Ecto neural progenitor cell (in vitro differentiated cells): Measurements from ENCODE around the gene NPW.

Experiments
- DNase-seq: peaks from one replicate; pipeline ENCODE4 v3.0.0-alpha.2; 2018; ENCODE audit warnings: low spot score

The NPW gene

GRCh38 chr16:2036200-2036966, 16.8 kb downstream of the NPW start:
- no peak for DNase-seq

- DNase-seq, result no peak
These were observed 17.5 kb downstream of the NPW start for GRCh38 chr16:2037115-2037514.

- no peak for DNase-seq
These were observed 18.2 kb downstream of the NPW start for GRCh38 chr16:2037647-2038381.

DNA sequence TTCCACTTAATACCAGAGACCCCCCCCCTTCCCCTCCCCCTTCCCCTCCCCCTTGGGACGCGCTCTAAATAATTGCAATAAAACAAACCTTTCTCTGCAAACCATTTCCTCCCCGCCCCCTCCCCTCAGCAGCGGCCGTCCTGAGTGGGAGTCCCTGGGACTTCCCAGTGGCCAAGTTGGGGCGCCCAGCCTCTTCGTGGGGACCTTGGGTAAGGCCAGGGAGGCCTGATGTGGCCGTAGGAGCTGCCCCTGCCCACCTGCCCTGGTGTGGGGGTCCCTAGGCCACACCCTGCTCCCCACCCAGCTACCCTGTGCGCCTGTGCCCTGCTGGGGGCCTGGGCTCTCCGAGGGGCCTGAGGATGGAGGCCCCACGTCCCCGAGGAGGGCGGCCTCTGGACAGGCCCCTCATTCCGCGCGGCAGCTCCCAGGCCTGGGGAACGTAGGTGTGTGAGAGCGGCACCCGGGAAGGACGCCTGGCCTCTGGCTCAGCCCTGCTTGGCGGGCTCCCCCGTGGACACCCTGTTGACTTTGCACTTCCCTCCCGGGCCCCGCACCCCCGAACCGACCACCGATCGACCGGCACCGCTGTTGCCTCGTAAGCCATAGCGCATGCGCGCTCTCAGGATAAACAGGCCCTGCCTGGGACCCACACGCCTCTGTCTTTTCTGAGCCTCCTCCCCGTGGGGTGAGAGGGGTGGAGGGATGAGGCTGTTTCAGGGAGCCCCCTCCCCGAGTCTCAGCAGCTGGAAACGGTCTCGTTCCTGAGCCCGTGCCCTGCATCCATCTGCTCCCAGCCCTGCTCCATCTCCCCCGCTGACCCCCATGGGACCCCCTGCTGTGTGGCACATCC, 19.0 kb downstream of the NPW start:
- no peak for DNase-seq

DNA sequence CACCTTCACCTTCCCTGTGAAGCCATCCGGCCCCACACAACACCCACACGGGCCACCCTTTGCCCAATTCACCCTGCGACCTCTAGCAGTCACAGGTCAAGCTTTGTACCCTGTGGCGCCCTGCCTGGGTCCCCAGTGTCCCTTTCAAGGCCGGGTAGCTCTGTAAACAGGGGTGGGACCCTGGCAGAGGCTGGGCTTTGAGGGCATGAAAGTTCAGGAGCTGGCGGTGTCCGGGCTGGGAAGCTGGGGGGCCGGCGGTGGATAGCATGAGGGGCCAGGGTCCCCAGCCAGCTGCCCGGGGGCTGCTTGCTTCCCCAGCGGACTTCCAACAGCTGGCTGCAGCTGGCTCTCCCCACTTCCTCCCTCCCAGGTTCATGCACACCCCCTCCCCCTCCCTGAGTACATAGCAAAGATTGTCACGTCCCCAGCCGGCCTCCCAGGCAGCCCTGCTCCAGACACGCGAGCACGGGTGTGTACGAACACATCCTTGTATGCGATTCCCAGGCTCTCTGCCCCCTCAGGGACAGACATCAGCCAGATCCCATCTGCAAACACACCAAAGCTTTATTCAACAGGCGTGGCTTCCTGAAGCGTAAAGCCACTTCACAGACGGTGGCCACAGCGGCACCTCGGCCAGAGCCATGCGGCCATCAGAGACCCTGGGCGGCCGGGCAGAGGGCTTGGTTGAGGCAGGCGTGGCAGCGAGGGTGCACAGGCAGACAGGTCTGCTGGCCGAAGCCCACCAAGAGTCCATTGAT, 19.9 kb downstream of the NPW start:
- no peak for DNase-seq

DNA sequence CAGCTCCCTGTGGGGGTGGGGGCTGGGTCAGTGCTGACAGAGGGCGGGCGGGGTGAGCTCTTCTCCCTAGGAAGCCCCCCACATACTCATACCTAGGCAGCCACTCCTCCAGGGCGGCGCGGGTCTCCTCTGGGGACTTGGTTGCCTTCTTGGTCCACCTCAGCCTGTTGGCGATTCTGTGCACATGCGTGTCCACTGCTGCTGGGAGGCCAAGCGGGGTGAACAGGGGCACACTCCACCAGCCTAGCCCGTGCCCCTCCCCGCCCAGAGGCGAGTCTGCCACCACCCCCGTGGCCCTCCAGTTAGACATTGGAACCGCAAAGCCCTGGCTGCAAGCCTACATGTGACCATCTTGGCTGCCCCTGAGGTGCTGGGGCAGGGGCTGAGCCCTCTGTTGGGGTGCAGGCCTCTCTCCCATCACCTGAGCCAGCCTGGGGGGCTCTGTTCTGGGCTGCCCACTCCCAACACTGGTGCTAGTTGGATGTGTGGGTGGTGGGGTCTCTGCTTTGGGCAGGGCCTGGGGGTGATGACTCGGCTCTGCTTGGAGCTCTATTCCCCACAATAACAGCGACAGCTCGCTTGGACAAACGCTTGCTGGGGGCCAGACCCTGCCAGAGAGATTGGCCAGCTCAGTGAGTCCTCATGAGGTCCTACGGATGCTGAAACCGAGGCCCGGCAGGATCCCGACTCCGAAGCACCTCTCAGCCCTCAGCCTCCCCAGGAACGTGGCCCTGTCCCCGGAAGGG, 20.6 kb downstream of the NPW start:
- DNase-seq, result no peak

GRCh38 chr16:2040787-2041522, 21.4 kb downstream of the NPW start:
- DNase-seq, result no peak

DNA sequence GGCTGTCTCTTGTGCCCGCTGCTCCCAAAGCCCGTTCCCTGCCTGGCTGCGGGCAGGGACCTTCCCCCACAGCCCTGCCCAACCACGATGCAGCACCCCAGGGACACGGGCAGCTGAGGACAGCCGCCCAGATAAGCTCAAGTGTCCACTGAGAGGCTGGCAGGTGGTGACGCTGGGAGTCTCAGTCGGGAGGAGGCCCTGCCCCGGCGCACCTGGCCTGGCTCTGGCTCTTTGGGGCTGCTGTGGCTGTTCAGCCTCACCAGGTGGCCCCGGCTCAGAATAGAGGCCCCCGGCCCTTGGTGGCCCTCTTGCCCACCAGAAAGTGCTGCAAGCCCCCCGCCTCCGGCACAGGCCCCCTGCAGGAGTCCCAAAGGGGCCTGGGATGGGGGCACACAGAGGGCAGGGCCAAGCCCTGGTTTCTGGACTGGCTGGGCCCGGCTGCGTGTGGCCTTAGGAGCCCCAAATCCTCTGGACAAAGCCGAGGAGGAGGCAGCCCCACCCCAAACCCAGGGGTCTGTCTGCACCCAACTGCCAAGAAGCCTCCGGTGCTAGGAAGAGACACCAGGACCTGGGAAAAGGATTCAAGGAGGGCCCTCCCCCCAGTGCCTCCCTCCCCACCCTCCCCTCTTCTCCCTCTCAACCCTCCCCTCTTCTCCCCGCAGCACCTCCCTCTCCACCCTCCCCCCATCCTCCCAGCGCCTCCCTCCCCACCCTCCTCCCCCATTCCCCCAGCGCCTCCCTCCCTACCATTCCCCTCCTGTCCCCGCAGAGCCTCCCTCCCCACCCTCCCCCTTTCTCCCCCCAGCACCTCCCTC, 22.8 kb downstream of the NPW start:
- no peak for DNase-seq

- DNase-seq, result no peak
These were observed 23.5 kb downstream of the NPW start for GRCh38 chr16:2042986-2043666.

DNA sequence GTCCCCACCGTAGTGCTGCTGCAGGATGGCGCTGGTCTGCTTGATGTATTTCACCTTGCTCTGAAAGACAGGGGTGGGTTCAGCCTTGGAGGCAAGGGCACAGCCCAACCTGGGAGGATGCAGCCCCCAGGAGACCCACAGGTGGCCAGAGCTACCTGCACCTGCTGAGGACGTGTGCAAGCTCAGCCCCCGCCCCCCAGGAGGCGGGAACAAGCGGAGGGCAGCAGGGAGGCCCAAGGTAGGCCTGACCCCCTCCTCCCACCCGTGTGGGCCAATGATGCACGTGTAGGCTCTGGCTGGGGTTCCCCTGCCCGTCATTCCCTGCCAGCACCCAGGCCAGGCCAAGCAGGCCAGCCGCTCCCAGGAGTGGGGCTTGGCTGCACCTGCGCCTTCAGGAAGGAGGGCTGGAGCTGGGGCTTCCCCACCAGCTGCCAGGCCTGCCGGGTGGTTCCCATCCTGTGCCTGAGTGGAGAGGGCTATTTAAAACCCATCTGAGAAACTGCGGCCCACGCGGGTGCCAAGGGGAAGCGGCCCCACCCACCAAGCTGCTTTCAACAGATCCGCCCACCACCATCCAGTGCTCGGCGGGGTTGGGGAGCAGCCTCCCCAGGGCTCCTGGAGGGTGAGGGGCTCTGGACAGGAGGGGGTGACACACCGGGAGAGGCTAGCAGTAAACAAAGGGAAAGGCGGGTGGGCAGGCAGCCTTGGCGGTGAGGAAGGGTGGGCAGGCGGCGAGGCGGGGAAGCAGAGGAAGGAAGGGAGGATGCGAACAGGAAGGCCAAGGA, 24.3 kb downstream of the NPW start:
- DNase-seq, result no peak

- DNase-seq, result no peak
These were observed 25.0 kb downstream of the NPW start for GRCh38 chr16:2044541-2044940.

DNA sequence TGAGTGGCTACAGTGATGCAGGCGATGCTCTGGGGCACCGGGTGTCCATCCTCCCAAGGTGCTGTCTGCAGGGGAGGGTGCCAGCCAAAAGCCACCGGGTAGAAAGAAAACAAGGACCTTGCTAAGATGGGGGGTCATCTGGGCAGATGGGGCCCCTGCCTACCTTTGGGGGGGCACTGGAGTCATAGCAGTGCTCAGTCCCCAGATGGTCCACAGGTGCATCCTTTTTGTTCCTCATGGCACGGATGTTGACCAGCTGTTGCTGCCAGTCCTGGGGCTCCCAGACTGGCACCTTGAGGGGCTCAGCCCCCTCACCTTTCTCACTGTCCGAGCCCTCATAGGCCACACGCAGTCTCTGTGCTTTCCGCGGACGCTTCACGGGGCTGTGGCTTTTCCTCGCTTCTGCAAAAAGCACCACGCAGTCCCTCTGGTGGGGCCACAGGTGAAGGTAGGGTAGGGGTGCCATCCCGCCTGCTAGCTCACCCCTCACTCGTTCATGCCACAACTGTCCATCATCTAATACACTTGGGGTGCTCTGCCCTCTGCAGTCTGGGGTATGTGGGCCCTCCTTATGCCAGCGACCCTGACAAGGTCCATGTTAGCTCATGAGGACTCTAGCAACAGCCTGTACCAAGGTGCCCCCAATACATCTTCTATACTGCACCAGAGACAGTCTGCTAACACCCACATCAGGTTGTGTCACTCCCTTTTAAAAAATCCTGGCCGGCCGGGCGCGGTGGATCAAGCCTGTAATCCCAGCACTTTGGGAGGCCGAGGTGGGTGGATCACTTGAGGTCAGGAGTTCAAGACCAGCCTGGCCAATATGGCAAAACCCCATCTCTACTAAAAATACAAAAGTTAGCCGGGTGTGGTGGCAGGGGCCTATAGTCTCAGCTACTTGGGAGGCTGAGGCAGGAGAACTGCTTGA, 26.6 kb downstream of the NPW start:
- DNase-seq, result no peak

DNA sequence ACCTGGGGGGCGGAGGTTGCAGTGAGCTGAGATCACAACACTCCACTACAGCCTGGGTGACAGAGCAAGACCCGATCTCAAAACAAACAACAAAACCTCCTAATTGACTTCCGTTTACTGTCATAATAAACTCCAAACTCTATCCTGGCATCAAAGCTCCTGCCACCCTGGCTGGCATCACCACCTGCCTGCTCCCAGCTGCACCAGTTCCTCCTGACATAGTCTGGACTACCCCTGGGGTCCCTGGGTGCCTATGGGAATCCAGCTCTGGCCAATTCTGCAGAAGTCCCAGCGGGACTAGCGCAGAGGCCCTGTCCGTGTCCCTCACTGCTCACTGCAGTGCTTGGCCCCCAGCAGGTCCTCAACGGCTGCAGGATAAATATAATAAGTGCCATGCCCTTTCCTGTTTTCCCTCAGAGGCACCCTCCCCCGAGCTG, 27.3 kb downstream of the NPW start:
- no peak for DNase-seq

- peak; percentile 99 for DNase-seq
These were observed 27.9 kb downstream of the NPW start, which contains the start of the genes NTHL1 and TSC2 for GRCh38 chr16:2047330-2048115. Gene NTHL1, minus strand, starts transcription at chr16:2047834. Its CDS starts 11 bp downstream, at chr16:2047823. Gene TSC2, plus strand, starts transcription at chr16:2047985. Its CDS starts 631 bp downstream, at chr16:2048616.

DNA sequence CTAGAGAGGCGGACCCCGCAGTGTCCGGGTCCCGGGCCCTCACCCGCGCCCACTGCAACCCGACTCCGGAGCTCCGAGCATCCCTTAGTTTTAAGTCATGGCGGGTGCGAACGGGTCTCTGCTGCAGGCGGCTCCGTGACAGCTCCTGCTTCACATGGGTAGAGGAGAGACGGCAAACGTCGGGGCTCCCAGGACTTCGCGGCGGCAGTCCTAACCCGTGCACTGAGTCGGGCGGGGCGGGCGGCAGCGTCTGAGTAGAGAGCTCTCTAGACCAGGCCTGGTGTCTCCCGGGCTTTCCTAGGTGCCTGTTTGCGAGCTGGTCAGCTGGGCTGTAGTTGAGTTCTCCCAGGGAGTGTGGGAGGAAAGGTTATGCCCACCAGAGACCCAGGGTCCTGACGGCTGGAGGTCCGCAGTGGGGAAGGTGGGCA, 28.5 kb downstream of the NPW start:
- peak; percentile 63 for DNase-seq

DNA sequence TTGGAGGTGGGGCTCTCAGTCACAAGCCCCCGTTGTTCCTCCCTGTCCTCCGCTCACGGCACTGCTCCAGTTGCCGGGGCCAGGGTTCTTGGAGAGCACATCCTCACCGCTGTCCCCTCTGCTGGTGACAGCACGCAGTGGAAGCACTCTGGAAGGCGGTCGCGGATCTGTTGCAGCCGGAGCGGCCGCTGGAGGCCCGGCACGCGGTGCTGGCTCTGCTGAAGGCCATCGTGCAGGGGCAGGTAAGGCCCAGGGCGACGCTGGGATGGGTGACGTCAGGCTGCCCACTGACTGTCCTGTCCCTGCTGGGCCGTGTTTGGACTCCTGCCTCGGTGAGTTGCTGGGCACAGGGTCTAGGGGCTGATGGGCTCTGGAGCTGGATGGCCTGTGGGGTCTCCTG, 33.6 kb downstream of the NPW start:
- DNase-seq, result no peak
